Smooth muscle cell (in vitro differentiated cells): ENCODE results near the gene SHH. TPM values are rescaled to one million over a fixed set of nuclear protein-coding genes. Genes with fewer than 3 reads are reported as not detected.

Source experiments
- DNase-seq: peaks from one replicate; lab custom pipeline; 2025; ENCODE audit not compliant: unreplicated experiment; lab: John Stamatoyannopoulos, UW
- H2AFZ ChIP-seq: fragments of 200-600 bp; sonication (generic); 2 replicates; pipeline ENCODE4 v1.6.0; 2016; ENCODE audit warnings: antibody characterized with exemption, low read depth, mild to moderate bottlenecking
- H3F3A ChIP-seq: fragments of 200-600 bp; sonication (generic); 2 replicates; pipeline ENCODE4 v1.6.0; 2017; ENCODE audit warnings: antibody characterized with exemption, low read depth
- H3K27ac ChIP-seq: fragments of 200-600 bp; sonication (generic); 2 replicates; pipeline ENCODE4 v1.5.1; 2016; ENCODE audit warnings: low read depth, mild to moderate bottlenecking
- H3K27me3 ChIP-seq: fragments of 200-600 bp; sonication (generic); 2 replicates; pipeline ENCODE4 v1.6.1; 2016; ENCODE audit warnings: low read depth, mild to moderate bottlenecking
- H3K36me3 ChIP-seq: fragments of 200-600 bp; sonication (generic); 2 replicates; pipeline ENCODE4 v1.5.1; 2016; ENCODE audit warnings: low read depth
- H3K4me1 ChIP-seq: fragments of 200-600 bp; sonication (generic); 2 replicates; pipeline ENCODE4 v1.5.1; 2016; ENCODE audit warnings: low read depth
- H3K4me2 ChIP-seq: fragments of 200-600 bp; sonication (generic); 2 replicates; pipeline ENCODE4 v1.6.0; 2016; ENCODE audit warnings: mild to moderate bottlenecking
- H3K4me3 ChIP-seq: fragments of 200-600 bp; sonication (generic); 2 replicates; pipeline ENCODE4 v1.5.1; 2016; ENCODE audit warnings: mild to moderate bottlenecking
- H3K79me2 ChIP-seq: fragments of 200-600 bp; sonication (generic); 2 replicates; pipeline ENCODE4 v1.6.0; 2016; ENCODE audit warnings: low read depth, mild to moderate bottlenecking
- H3K9ac ChIP-seq: fragments of 200-600 bp; sonication (generic); 2 replicates; pipeline ENCODE4 v1.6.0; 2016; ENCODE audit warnings: low read depth
- H3K9me3 ChIP-seq: fragments of 200-600 bp; sonication (generic); replicated peaks from 2 replicates; pipeline ENCODE4 v1.5.1; 2016; ENCODE audit warnings: low read depth
- H4K20me1 ChIP-seq: fragments of 200-600 bp; sonication (generic); 2 replicates; pipeline ENCODE4 v1.6.0; 2016; ENCODE audit warnings: low read depth
- WGBS: methylation state at CpG from one replicate; pipeline ENCODE4 v1.1.7; 2016; ENCODE audit warnings: low lambda C conversion rate; 5-methylcytosine and 5-hydroxymethylcytosine counted together
- polyA plus RNA-seq: library from polyadenylated mRNA; unstranded; fragments of >200 nt; fragmentation: Nextera tagmentation; extraction: Ambion mirVana; gene quantifications from 2 replicates; pipeline ENCODE4 v1.2.1, GENCODE V29; 2016
- total RNA-seq: library from RNA; depleted of rRNA; stranded (reverse); fragments of >200 nt; gene quantifications from 2 replicates; pipeline ENCODE4 v1.2.3, GENCODE V29; 2014
- TF ChIP-seq, protein P1 (sequence below): fragments of 200-600 bp; sonication (generic); IDR thresholded peaks from 2 replicates; pipeline ENCODE4 v1.5.1; 2017; ENCODE audit warnings: borderline replicate concordance, mild to moderate bottlenecking, antibody characterized with exemption; ENCODE audit not compliant: insufficient read depth, poor library complexity, severe bottlenecking

SHH gene
- total and polyA plus RNA-seq, 2 experiments from 2014 or later, result not detected

DNA sequence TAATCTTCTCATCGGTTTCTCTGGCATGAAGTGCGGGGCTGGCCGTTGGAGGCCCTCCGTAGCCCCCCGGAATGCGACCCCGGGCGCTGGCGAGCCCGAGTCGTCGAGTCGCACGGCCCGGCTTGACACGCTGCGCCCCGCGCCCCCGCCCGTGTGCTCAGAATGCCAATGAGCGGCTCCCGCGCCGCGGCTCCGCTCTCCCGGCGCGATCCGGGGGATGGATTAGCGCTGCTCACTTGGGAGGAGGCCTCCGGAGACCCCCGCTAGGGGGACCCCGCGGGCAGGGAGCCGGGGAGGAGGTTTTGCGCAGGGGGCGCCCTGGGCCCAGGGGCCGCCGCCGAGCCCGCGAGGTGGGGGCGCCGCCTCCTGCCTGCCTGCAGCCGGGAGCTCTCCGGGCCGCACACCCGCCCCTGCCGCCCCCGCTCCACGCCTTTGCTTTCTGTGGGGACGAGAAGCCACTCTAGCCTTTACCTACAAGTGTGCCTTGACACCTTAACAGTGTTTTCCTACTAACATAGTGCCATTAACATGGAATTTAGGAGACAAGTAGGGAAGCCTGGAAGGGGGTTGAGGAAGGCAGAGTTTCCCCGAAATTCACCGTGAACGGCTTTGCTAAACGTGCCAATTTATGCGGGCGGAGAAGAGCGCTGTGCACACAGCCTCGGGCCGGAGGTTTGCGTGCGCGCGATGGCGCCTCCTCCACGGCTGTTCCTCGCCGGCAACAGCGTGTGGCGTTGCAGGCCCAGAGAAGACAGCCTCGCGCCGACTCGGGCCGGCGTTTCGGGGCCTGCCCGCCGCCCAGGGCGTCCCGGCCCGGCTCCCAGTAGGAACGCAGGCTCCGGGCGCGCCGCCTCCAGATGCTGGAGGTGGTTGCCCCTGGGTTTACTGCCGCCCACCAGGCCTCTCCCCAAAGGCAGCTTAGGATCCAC lies 7.1 kb downstream of the SHH start:
- H2AFZ ChIP-seq, result no peak overlapping the region
- TF ChIP-seq, protein P1, sequence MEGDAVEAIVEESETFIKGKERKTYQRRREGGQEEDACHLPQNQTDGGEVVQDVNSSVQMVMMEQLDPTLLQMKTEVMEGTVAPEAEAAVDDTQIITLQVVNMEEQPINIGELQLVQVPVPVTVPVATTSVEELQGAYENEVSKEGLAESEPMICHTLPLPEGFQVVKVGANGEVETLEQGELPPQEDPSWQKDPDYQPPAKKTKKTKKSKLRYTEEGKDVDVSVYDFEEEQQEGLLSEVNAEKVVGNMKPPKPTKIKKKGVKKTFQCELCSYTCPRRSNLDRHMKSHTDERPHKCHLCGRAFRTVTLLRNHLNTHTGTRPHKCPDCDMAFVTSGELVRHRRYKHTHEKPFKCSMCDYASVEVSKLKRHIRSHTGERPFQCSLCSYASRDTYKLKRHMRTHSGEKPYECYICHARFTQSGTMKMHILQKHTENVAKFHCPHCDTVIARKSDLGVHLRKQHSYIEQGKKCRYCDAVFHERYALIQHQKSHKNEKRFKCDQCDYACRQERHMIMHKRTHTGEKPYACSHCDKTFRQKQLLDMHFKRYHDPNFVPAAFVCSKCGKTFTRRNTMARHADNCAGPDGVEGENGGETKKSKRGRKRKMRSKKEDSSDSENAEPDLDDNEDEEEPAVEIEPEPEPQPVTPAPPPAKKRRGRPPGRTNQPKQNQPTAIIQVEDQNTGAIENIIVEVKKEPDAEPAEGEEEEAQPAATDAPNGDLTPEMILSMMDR, result peak; percentile 53
- no peaks in the 10 kb centered on the region for H3K36me3 ChIP-seq
- peak overlapping the region; percentile 90 for H3K4me2 ChIP-seq
- no peaks in the 10 kb centered on the region for H3F3A ChIP-seq
- H3K9me3 ChIP-seq, result no peaks in the 10 kb centered on the region
- H3K27ac ChIP-seq, result no peak overlapping the region
- H3K4me3 ChIP-seq, result peak overlapping the region; percentile 40
- H3K9ac ChIP-seq, result no peak overlapping the region
- no peaks in the 10 kb centered on the region for H3K79me2 ChIP-seq
- no peaks in the 10 kb centered on the region for H4K20me1 ChIP-seq
- peaks cover 100% of the 10 kb centered on the region for H3K27me3 ChIP-seq
- WGBS, result 1% methylated on average over 78 of the region's 91 CpGs
- peak; percentile 22 for DNase-seq
- peaks cover 37% of the 10 kb centered on the region for H3K4me1 ChIP-seq

DNA sequence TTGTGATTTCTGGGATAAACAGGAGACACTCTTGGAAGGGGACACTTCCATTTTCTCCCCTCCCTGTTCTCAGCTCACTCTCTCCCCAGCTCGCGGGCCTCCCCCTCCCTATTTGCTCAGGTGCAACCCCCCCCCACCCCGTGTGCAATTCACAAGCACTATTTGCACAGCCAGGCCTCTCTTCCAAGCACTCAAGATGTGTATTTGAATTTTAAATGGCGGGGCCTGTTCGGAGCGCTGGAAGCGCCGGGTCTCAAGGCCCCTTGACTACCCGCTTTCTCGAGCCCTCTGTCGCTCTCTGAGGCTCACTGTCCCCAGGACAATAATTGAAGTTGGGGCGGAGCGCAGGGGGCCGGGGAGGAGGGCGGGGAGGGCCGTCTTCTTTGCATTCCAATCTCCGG lies 7.8 kb downstream of the SHH start:
- peak overlapping the region; percentile 90 for H3K4me2 ChIP-seq
- no peaks in the 10 kb centered on the region for H3F3A ChIP-seq
- no peak overlapping the region for H2AFZ ChIP-seq
- H3K4me1 ChIP-seq, result peaks cover 35% of the 10 kb centered on the region
- H3K79me2 ChIP-seq, result no peaks in the 10 kb centered on the region
- under 1% methylated on average over 16 of the region's 17 CpGs for WGBS
- no peak for DNase-seq
- no peaks in the 10 kb centered on the region for H3K9me3 ChIP-seq
- no peaks in the 10 kb centered on the region for H3K36me3 ChIP-seq
- peak overlapping the region; percentile 40 for H3K4me3 ChIP-seq
- TF ChIP-seq, protein P1, result no peak
- no peak overlapping the region for H3K27ac ChIP-seq
- H3K27me3 ChIP-seq, result peaks cover 99% of the 10 kb centered on the region
- no peak overlapping the region for H3K9ac ChIP-seq
- H4K20me1 ChIP-seq, result no peaks in the 10 kb centered on the region

DNA sequence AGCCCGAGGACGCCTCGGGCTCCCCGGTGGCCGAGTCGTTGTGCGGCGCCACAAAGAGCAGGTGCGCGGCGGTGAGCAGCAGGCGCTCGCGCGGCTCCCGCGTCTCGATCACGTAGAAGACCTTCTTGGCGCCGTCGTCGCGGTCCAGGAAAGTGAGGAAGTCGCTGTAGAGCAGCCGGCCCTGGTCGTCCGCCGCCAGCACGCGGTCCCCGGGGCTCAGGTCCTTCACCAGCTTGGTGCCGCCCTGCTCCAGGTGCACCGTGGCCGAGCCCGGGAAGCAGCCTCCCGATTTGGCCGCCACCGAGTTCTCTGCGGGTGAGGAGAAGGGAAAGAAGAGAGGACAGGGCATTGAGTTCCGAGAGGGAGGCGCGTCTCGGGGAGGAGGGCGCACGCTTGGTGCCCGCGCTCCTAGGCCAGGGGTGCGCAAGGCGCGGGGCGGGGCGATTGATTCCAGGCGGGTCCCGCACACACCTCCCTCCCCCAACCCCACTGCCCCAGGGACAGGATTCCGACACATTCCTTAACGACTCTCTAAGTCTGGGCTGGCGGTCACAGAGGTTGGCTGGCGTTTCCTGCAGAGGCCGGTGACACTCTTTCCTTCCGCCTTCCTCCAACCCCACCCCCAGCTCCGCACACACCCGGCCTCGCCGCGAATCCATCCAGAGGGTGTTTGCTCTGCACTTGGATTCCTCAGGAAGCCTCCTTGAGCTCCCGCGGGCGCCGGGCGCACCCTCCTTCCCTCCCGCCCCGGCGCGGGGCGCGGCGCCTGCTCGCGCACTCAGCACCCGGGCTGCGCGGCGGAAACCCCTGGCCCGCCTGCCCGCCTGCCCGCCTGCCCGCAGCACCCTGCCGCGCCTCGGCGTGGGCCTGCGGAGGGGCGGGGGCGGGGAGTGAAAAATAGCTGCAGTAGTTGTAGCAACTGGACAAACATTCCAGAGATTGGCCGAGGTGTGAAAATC lies 8.6 kb downstream of the SHH start:
- TF ChIP-seq, protein P1, result no peak
- H4K20me1 ChIP-seq, result no peaks in the 10 kb centered on the region
- H3K4me3 ChIP-seq, result peak overlapping the region; percentile 40
- no peak overlapping the region for H3K9ac ChIP-seq
- H3K9me3 ChIP-seq, result no peaks in the 10 kb centered on the region
- peak overlapping the region; percentile 90 for H3K4me2 ChIP-seq
- H3K79me2 ChIP-seq, result no peaks in the 10 kb centered on the region
- H3K27ac ChIP-seq, result no peak overlapping the region
- peaks cover 97% of the 10 kb centered on the region for H3K27me3 ChIP-seq
- peaks cover 28% of the 10 kb centered on the region for H3K4me1 ChIP-seq
- WGBS, result 2% methylated on average over 68 of the region's 96 CpGs
- H2AFZ ChIP-seq, result no peak overlapping the region
- DNase-seq, result no peak
- H3K36me3 ChIP-seq, result no peaks in the 10 kb centered on the region
- no peaks in the 10 kb centered on the region for H3F3A ChIP-seq
